ENCODE measurements around the gene CCDC192.
"Not testable (repeated sequence)": the region's sequence is repeated elsewhere in the genome, so short reads cannot be mapped to it uniquely, and the experiment has no call there.

The CCDC192 gene

DNA sequence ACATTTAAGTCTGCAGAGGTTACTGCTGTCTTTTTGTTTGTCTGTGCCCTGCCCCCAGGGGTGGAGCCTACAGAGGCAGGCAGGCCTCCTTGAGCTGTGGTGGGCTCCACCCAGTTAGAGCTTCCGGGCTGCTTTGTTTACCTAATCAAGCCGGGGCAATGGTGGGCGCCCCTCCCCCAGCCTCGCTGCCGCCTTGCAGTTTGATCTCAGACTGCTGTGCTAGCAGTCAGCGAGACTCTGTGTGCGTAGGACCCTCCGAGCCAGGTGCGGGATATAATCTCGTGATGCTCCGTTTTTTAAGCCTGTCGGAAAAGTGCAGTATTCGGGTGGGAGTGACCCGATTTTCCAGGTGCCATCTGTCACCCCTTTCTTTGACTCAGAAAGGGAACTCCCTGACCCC, 36.2 kb downstream of the CCDC192 start:
- not testable (repeated sequence) for H3K36me3 ChIP-seq (ENCODE audit: control insufficient read depth, insufficient read depth, low read length); H3K27ac ChIP-seq (ENCODE audit: low read depth, low read length, severe bottlenecking); H3K9me3 ChIP-seq (ENCODE audit: control insufficient read depth, low read length); H3K4me1 ChIP-seq (ENCODE audit: control insufficient read depth, insufficient read depth, low read length, poor library complexity, severe bottlenecking); H3K4me3 ChIP-seq (ENCODE audit: extremely low read depth, insufficient read depth, low read length, poor library complexity, severe bottlenecking)
- WGBS, 2 experiments (ENCODE audit: insufficient coverage in 2 of 2) = 40 to 47% methylated on average over 7 to 12 of the region's 14 CpGs

DNA sequence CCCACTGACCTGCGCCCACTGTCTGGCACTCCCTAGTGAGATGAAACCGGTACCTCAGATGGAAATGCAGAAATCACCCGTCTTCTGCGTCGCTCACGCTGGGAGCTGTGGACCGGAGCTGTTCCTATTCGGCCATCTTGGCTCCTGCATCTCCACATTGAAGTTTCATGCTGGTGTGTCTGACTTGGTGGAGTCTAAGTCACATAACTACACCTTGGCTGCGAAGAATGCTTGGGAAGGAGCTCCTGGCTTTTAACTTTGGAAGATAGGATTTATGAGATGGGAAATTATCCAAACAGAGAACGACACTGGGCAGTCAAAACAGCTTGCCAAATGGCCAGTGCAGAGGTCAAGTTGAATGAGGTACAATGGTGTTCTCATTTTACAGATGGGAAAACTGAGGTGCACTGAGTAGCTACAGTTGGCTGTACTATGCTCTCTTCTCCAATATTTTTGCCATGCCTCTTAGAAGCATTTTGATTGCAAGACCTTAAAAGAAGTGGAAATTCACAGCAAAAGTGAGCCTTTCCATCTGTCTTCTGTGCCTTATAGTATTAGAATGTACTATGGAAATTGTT, 36.7 kb downstream of the CCDC192 start:
- WGBS, 2 experiments (ENCODE audit: insufficient coverage in 2 of 2) = 81 to 97% methylated on average over 2 to 6 of the region's 10 CpGs
- H3K27ac ChIP-seq (ENCODE audit: low read depth, low read length, severe bottlenecking) = no peak overlapping the region
- H3K36me3 ChIP-seq (ENCODE audit: control insufficient read depth, insufficient read depth, low read length) = no peaks in the 10 kb centered on the region
- no peak overlapping the region for H3K4me3 ChIP-seq (ENCODE audit: extremely low read depth, insufficient read depth, low read length, poor library complexity, severe bottlenecking)
- H3K9me3 ChIP-seq (ENCODE audit: control insufficient read depth, low read length) = no peaks in the 10 kb centered on the region
- no peaks in the 10 kb centered on the region for H3K4me1 ChIP-seq (ENCODE audit: control insufficient read depth, insufficient read depth, low read length, poor library complexity, severe bottlenecking)

- H3K27ac ChIP-seq (ENCODE audit: low read depth, low read length, severe bottlenecking) = no peak overlapping the region
- no peaks in the 10 kb centered on the region for H3K9me3 ChIP-seq (ENCODE audit: control insufficient read depth, low read length)
- no peaks in the 10 kb centered on the region for H3K4me1 ChIP-seq (ENCODE audit: control insufficient read depth, insufficient read depth, low read length, poor library complexity, severe bottlenecking)
- H3K36me3 ChIP-seq (ENCODE audit: control insufficient read depth, insufficient read depth, low read length) = no peaks in the 10 kb centered on the region
- no peak overlapping the region for H3K4me3 ChIP-seq (ENCODE audit: extremely low read depth, insufficient read depth, low read length, poor library complexity, severe bottlenecking)
Measured at GRCh38 chr5:127741412-127741811, 38.2 kb downstream of the CCDC192 start.

DNA sequence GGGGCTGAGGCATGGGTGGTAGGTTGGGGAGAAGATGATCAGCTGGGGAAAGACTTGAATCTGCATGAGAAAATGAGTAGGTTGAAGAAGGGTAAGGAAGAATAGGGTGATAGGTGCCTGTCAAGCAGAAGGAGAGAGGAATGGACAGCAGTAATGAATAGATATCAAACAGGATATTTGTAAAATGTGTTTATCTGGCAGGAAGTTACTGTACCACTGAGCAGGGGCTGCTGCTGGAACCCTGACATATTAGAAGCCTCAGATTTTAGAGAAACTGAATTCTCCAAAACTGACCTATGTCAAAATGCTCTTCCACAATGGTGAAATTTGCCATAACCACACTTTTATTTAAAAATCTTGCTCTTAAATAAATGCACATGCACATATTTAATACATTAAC, 41.0 kb downstream of the CCDC192 start:
- no peaks in the 10 kb centered on the region for H3K9me3 ChIP-seq (ENCODE audit: control insufficient read depth, low read length)
- H3K4me1 ChIP-seq (ENCODE audit: control insufficient read depth, insufficient read depth, low read length, poor library complexity, severe bottlenecking) = no peaks in the 10 kb centered on the region
- no peak overlapping the region for H3K27ac ChIP-seq (ENCODE audit: low read depth, low read length, severe bottlenecking)
- H3K4me3 ChIP-seq (ENCODE audit: extremely low read depth, insufficient read depth, low read length, poor library complexity, severe bottlenecking) = no peak overlapping the region
- H3K36me3 ChIP-seq (ENCODE audit: control insufficient read depth, insufficient read depth, low read length) = no peaks in the 10 kb centered on the region

GRCh38 chr5:127746756-127747155, 43.6 kb downstream of the CCDC192 start:
- H3K4me1 ChIP-seq (ENCODE audit: control insufficient read depth, insufficient read depth, low read length, poor library complexity, severe bottlenecking) = no peaks in the 10 kb centered on the region
- no peaks in the 10 kb centered on the region for H3K36me3 ChIP-seq (ENCODE audit: control insufficient read depth, insufficient read depth, low read length)
- H3K27ac ChIP-seq (ENCODE audit: low read depth, low read length, severe bottlenecking) = no peak overlapping the region
- H3K9me3 ChIP-seq (ENCODE audit: control insufficient read depth, low read length) = no peaks in the 10 kb centered on the region
- no peak overlapping the region for H3K4me3 ChIP-seq (ENCODE audit: extremely low read depth, insufficient read depth, low read length, poor library complexity, severe bottlenecking)
- WGBS, 2 experiments (ENCODE audit: insufficient coverage in 2 of 2) = 100% methylated on average over 1 of the region's 1 CpG; no CpG with 5 or more reads in 1 of the 2 experiments

DNA sequence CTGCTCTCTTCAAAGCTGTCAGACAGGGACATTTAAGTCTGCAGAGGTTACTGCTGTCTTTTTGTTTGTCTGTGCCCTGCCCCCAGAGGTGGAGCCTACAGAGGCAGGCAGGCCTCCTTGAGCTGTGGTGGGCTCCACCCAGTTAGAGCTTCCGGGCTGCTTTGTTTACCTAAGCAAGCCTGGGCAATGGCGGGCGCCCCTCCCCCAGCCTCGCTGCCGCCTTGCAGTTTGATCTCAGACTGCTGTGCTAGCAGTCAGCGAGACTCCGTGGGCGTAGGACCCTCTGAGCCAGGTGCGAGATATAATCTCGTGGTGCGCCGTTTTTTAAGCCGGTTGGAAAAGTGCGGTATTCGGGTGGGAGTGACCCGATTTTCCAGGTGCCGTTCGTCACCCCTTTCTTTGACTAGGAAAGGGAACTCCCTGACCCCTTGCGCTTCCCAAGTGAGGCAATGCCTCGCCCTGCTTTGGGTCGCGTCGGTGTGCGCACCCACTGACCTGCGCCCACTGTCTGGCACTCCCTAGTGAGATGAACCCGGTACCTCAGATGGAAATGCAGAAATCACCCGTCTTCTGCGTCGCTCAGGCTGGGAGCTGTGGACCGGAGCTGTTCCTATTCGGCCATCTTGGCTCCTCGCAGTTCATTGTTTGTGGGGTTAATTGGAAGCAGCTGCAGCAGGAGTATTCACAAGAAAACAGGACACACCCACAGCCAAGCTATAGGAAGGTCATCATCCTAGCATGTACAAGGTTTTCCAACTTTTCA, 49.5 kb downstream of the CCDC192 start:
- not testable (repeated sequence) for H3K4me1 ChIP-seq (ENCODE audit: control insufficient read depth, insufficient read depth, low read length, poor library complexity, severe bottlenecking); H3K4me3 ChIP-seq (ENCODE audit: extremely low read depth, insufficient read depth, low read length, poor library complexity, severe bottlenecking); H3K36me3 ChIP-seq (ENCODE audit: control insufficient read depth, insufficient read depth, low read length); H3K9me3 ChIP-seq (ENCODE audit: control insufficient read depth, low read length); H3K27ac ChIP-seq (ENCODE audit: low read depth, low read length, severe bottlenecking)
- 82 to 90% methylated on average over 18 to 19 of the region's 32 CpGs for WGBS, 2 experiments (ENCODE audit: insufficient coverage in 2 of 2)

GRCh38 chr5:127754259-127754658, 51.1 kb downstream of the CCDC192 start:
- peaks cover 6% of the 10 kb centered on the region for H3K4me1 ChIP-seq (ENCODE audit: control insufficient read depth, insufficient read depth, low read length, poor library complexity, severe bottlenecking)
- H3K27ac ChIP-seq (ENCODE audit: low read depth, low read length, severe bottlenecking) = no peak overlapping the region
- H3K9me3 ChIP-seq (ENCODE audit: control insufficient read depth, low read length) = no peaks in the 10 kb centered on the region
- 92 to 93% methylated on average over 2 to 3 of the region's 4 CpGs for WGBS, 2 experiments (ENCODE audit: insufficient coverage in 2 of 2)
- H3K36me3 ChIP-seq (ENCODE audit: control insufficient read depth, insufficient read depth, low read length) = no peaks in the 10 kb centered on the region
- no peak overlapping the region for H3K4me3 ChIP-seq (ENCODE audit: extremely low read depth, insufficient read depth, low read length, poor library complexity, severe bottlenecking)

GRCh38 chr5:127754706-127755105, 51.5 kb downstream of the CCDC192 start:
- Histone ChIP-seq H3K4me1 (ENCODE audit: control insufficient read depth, insufficient read depth, low read length, poor library complexity, severe bottlenecking) (peaks cover 6% of the 10 kb centered on the region), H3K27ac (ENCODE audit: low read depth, low read length, severe bottlenecking) (no peak overlapping the region), H3K36me3 (ENCODE audit: control insufficient read depth, insufficient read depth, low read length) (no peaks in the 10 kb centered on the region), H3K9me3 (ENCODE audit: control insufficient read depth, low read length) (no peaks in the 10 kb centered on the region), H3K4me3 (ENCODE audit: extremely low read depth, insufficient read depth, low read length, poor library complexity, severe bottlenecking) (no peak overlapping the region)
- WGBS, 2 experiments (ENCODE audit: insufficient coverage in 2 of 2) = 80 to 100% methylated on average over 1 of the region's 2 CpGs

- peaks cover 10% of the 10 kb centered on the region for H3K4me1 ChIP-seq (ENCODE audit: control insufficient read depth, insufficient read depth, low read length, poor library complexity, severe bottlenecking)
- H3K4me3 ChIP-seq (ENCODE audit: extremely low read depth, insufficient read depth, low read length, poor library complexity, severe bottlenecking) = no peak overlapping the region
- no peaks in the 10 kb centered on the region for H3K36me3 ChIP-seq (ENCODE audit: control insufficient read depth, insufficient read depth, low read length)
- H3K27ac ChIP-seq (ENCODE audit: low read depth, low read length, severe bottlenecking) = no peak overlapping the region
- H3K9me3 ChIP-seq (ENCODE audit: control insufficient read depth, low read length) = no peaks in the 10 kb centered on the region
- 80 to 90% methylated on average over 1 of the region's 1 CpG for WGBS, 2 experiments (ENCODE audit: insufficient coverage in 2 of 2)
Measured at GRCh38 chr5:127757576-127757975, 54.4 kb downstream of the CCDC192 start.

DNA sequence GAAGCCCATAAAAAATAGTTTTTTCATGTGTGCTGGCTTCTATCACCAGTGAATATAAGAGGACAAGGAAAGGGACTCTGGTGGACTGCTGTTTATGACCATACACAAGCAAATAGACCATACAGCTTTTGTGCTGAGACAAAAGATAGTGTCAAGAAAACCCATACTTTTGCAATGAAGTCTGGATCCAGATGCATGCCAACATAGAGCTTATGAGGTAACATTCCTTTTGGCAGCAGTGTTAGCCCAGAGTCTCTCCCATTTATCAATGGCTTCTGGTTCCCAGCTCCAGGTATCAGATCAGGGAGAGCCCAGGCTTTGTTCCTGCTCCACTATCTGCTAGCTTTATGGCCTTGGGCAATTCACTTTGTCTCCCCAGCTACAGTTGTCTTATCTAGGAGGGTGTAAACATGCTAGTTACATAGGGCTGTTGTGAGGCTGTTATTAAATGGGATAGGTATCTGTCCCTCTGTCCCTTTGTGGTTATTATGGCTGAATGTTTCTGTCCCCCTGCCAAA, 55.6 kb downstream of the CCDC192 start:
- H3K9me3 ChIP-seq (ENCODE audit: control insufficient read depth, low read length) = no peaks in the 10 kb centered on the region
- H3K36me3 ChIP-seq (ENCODE audit: control insufficient read depth, insufficient read depth, low read length) = no peaks in the 10 kb centered on the region
- H3K4me1 ChIP-seq (ENCODE audit: control insufficient read depth, insufficient read depth, low read length, poor library complexity, severe bottlenecking) = peaks cover 10% of the 10 kb centered on the region
- H3K4me3 ChIP-seq (ENCODE audit: extremely low read depth, insufficient read depth, low read length, poor library complexity, severe bottlenecking) = no peak overlapping the region
- H3K27ac ChIP-seq (ENCODE audit: low read depth, low read length, severe bottlenecking) = peak overlapping the region; percentile 38

GRCh38 chr5:127761869-127762268, 58.7 kb downstream of the CCDC192 start:
- Histone ChIP-seq H3K9me3 (ENCODE audit: control insufficient read depth, low read length) (no peaks in the 10 kb centered on the region), H3K27ac (ENCODE audit: low read depth, low read length, severe bottlenecking) (no peak overlapping the region), H3K36me3 (ENCODE audit: control insufficient read depth, insufficient read depth, low read length) (no peaks in the 10 kb centered on the region), H3K4me1 (ENCODE audit: control insufficient read depth, insufficient read depth, low read length, poor library complexity, severe bottlenecking) (peaks cover 10% of the 10 kb centered on the region), H3K4me3 (ENCODE audit: extremely low read depth, insufficient read depth, low read length, poor library complexity, severe bottlenecking) (no peak overlapping the region)

All from mesodermal cell (in vitro differentiated cells).